Nephron progenitor cell (in vitro differentiated cells): ENCODE data around the gene HOXA7.

Experiments used
- DNase-seq: peaks from one replicate; pipeline ENCODE4 v3.0.0; 2021
- H3K27ac Mint-ChIP-seq: 2 replicates; pipeline ENCODE4 v1.8.0; 2021; ENCODE audit warnings: mild to moderate bottlenecking, moderate library complexity, mixed read lengths
- H3K27me3 Mint-ChIP-seq: 2 replicates; pipeline ENCODE4 v1.8.0; 2021; ENCODE audit warnings: mild to moderate bottlenecking, low read depth, mixed read lengths; ENCODE audit not compliant: poor library complexity
- H3K36me3 Mint-ChIP-seq: 2 replicates; pipeline ENCODE4 v1.8.0; 2021; ENCODE audit warnings: low read depth, mixed read lengths
- H3K4me1 Mint-ChIP-seq: 2 replicates; pipeline ENCODE4 v1.8.0; 2021; ENCODE audit warnings: mixed read lengths
- H3K4me3 Mint-ChIP-seq: 2 replicates; pipeline ENCODE4 v1.8.0; 2021; ENCODE audit warnings: mild to moderate bottlenecking, moderate library complexity, mixed read lengths
- H3K9me3 Mint-ChIP-seq: 2 replicates; pipeline ENCODE4 v1.8.0; 2021; ENCODE audit warnings: mild to moderate bottlenecking, moderate library complexity, mixed read lengths
- TF ChIP-seq, protein P1 (sequence below): fragments of 200-600 bp; sonication (generic); IDR thresholded peaks from 2 replicates; pipeline ENCODE4 v1.5.0; 2021; ENCODE audit warnings: antibody characterized with exemption

The HOXA7 gene

GRCh38 chr7:27129729-27130539, 26.5 kb downstream of the HOXA7 start:
- peak; percentile 75 for DNase-seq
- H3K27ac Mint-ChIP-seq: peak overlapping the region; percentile 93
- H3K9me3 Mint-ChIP-seq: no peaks in the 10 kb centered on the region
- H3K27me3 Mint-ChIP-seq: no peaks in the 10 kb centered on the region
- H3K36me3 Mint-ChIP-seq: peaks cover 41% of the 10 kb centered on the region
- H3K4me1 Mint-ChIP-seq: peaks cover 86% of the 10 kb centered on the region
- peak overlapping the region; percentile 98 for H3K4me3 Mint-ChIP-seq
- TF ChIP-seq, protein P1, sequence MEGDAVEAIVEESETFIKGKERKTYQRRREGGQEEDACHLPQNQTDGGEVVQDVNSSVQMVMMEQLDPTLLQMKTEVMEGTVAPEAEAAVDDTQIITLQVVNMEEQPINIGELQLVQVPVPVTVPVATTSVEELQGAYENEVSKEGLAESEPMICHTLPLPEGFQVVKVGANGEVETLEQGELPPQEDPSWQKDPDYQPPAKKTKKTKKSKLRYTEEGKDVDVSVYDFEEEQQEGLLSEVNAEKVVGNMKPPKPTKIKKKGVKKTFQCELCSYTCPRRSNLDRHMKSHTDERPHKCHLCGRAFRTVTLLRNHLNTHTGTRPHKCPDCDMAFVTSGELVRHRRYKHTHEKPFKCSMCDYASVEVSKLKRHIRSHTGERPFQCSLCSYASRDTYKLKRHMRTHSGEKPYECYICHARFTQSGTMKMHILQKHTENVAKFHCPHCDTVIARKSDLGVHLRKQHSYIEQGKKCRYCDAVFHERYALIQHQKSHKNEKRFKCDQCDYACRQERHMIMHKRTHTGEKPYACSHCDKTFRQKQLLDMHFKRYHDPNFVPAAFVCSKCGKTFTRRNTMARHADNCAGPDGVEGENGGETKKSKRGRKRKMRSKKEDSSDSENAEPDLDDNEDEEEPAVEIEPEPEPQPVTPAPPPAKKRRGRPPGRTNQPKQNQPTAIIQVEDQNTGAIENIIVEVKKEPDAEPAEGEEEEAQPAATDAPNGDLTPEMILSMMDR: no peak

DNA sequence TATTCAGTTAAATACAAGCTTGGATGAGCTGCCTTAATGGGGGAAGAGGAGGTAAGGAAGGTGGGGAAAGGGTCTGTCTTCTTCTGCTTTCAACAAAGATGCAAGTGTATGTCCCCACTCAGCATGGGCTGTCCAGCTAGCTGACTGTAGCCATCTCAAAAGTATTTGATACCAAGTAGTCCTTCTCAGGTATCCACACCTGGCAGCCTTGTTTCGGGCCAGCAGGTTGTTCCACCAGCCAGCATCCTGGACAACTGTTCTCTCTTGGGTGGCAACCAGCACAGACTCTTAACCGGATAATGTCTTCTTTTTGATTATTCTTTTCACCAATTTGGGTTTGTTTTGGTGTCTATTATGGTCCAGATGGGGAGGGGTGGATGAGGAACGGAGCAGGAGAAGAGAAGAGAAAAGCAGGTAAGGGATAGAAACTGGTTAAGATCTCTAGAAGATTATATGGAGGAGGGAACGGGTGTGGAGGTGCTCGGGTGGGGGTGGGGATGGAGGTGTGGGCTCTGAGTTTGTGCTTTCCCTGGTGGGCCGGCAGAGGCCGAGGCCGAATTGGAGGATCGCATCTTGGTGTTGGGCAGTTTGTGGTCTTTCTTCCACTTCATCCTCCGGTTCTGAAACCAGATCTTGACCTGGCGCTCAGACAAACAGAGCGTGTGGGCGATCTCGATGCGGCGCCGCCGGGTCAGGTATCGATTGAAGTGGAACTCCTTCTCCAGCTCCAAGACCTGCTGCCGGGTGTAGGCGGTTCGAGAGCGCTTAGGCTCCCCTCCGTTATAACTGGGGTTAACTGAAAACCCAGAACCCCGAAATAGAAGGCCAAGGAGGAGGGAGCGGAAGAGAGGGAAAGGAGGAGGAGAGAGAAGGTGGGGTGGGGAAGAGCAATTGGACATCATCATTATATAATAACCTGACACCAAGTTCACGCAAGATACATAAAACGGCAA, 27.4 kb downstream of the HOXA7 start:
- no peaks in the 10 kb centered on the region for H3K27me3 Mint-ChIP-seq
- peak; percentile 48 for DNase-seq
- no peaks in the 10 kb centered on the region for H3K9me3 Mint-ChIP-seq
- H3K4me3 Mint-ChIP-seq: peak overlapping the region; percentile 98
- H3K27ac Mint-ChIP-seq: peak overlapping the region; percentile 93
- H3K4me1 Mint-ChIP-seq: peaks cover 86% of the 10 kb centered on the region
- peaks cover 41% of the 10 kb centered on the region for H3K36me3 Mint-ChIP-seq
- TF ChIP-seq, protein P1: no peak

- Mint-ChIP-seq H3K4me3 (peak overlapping the region; percentile 98), H3K27ac (peak overlapping the region; percentile 100), H3K9me3 (no peaks in the 10 kb centered on the region), H3K36me3 (peaks cover 43% of the 10 kb centered on the region), H3K27me3 (no peaks in the 10 kb centered on the region), H3K4me1 (peaks cover 86% of the 10 kb centered on the region)
- no peak for DNase-seq
- TF ChIP-seq, protein P1: no peak
Observed at GRCh38 chr7:27128034-27128433, 28.4 kb downstream of the HOXA7 start.

DNA sequence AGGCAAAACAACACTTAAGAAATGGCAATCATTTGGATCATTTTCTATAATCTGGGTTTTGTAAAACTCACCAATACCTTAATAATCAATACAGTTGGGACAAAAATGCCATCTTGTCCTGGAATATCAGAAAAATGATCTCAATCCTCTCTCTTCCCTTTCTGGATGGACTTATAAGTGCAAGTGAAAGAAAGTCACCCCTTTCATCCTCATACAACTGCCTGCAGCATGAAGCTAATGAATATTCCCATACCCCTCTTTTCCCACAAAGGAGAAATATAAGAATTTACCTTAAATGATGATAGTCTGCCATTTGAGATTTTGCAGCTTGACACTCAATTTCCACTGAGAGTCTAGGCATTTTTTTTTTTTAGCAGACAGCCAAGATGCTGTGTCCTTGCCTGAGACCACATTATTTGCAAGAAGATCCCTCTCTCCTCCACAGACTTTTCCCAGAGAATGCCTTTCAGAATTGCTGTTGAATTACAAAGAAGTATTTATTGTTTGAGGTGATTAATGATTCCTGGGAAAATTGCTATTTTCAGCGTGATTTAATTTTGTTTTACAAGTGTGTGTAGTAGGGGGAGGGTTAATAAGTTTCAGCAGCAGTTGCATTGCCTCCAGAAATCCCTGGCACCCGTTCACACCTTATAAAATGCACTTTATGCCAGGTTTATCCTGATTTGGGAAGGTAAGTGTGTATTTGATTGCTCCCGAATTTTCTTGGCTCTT, 29.7 kb downstream of the HOXA7 start:
- no peaks in the 10 kb centered on the region for H3K27me3 Mint-ChIP-seq
- H3K36me3 Mint-ChIP-seq: peaks cover 55% of the 10 kb centered on the region
- peak overlapping the region; percentile 100 for H3K27ac Mint-ChIP-seq
- H3K9me3 Mint-ChIP-seq: no peaks in the 10 kb centered on the region
- TF ChIP-seq, protein P1: no peak
- DNase-seq: no peak
- H3K4me3 Mint-ChIP-seq: peak overlapping the region; percentile 98
- peaks cover 86% of the 10 kb centered on the region for H3K4me1 Mint-ChIP-seq

DNA sequence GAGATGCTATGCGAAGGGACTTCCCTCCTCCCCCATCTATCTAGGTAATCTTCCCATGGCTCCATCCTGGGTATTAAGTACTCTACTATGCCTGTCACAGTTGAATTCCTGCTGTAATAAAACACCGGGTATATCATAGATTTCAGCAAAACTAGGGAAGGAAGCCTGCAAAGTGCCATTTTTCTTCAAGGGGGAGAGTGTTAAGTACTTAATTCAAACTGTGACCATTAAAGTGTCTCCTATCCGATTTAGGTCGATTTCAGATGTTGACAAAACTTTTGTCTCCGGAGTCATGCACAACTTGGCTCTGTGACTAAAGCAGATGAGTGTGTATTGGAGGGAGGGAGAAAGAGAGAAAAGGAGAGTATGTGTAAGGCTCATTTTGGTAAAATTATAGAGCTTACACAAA, 30.5 kb downstream of the HOXA7 start:
- no peaks in the 10 kb centered on the region for H3K9me3 Mint-ChIP-seq
- H3K36me3 Mint-ChIP-seq: peaks cover 57% of the 10 kb centered on the region
- no peaks in the 10 kb centered on the region for H3K27me3 Mint-ChIP-seq
- no peak for DNase-seq
- peak overlapping the region; percentile 100 for H3K27ac Mint-ChIP-seq
- peaks cover 86% of the 10 kb centered on the region for H3K4me1 Mint-ChIP-seq
- H3K4me3 Mint-ChIP-seq: peak overlapping the region; percentile 98
- TF ChIP-seq, protein P1: no peak
